Embryonic facial prominence (tissue), 1 donor: ENCODE results near the gene SLC22A12.

Experiments
- DNase-seq: peaks from one replicate; pipeline ENCODE4 v3.0.0-alpha.2; 2016; ENCODE audit errors: extremely low spot score

SLC22A12 gene

DNA sequence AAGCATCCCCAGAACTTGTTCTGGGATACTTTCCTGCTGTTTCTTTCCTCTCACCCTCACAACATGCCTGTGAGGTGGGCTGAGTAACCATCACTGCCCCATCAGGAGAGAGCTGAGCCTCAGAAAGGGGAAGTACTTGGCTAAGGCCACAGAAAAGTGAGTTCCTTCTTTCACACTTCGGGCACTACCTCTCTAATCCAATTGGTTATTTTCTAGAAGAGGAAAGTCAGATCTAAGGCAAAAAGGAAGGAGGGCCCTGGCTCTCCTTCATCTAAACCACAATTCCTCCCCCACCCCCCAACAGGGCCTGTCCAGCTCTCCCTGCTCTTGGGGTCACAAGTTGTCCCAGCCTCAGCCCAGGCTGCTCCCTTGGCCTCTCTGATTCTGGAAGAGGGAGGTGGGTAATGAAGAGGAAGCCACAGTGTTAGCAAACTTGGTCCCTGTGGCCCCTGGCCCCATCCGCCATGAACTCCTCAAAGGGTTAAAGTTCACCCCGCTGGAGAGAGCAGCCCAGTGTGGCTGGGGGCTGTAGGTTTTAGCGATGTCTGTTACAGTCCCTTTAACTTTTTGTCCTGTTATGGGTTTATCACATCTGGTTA, 34.0 kb downstream of the SLC22A12 start:
- DNase-seq, result no peak

GRCh38 chr11:64626637-64627036, 35.6 kb downstream of the SLC22A12 start:
- no peak for DNase-seq

DNA sequence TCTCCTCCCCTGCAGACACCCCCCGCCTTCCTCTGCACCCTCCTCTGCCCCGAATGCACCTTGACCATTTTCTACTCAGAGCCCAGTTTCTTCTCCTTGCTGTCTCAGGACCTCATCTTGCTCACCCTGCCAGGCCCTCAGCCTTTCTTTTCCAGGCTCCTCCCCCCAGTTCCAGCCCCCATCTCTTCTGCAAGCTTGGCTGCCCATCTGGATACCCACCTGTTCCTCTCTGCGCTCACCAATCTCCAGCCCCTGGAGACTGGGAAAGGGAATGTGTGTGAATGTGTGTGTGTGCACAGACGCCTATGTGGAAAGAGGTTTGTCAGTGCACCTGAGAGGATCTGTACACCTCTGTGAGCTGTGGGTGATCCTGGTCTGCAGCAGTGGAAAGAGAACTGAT, 36.4 kb downstream of the SLC22A12 start:
- DNase-seq, result no peak

DNA sequence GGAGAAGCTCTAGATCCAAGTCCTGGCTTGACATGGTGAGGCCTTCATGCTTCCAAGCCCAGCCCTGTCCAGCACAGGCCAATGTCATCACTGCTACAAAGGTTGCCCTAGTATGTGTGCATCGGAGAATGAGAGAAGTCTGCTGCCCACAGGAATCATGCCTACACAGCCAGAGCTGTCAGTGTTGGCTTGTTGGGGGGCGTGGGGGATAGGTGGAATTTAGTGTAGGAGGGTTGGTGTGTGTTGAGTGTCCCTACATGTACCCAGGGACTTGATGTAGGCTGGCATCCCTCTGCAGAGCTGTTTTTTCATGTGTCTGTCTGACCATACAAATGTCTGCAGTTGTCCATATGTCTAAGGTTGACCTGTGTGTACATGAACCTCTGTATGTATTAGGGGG, 37.6 kb downstream of the SLC22A12 start:
- no peak for DNase-seq

DNA sequence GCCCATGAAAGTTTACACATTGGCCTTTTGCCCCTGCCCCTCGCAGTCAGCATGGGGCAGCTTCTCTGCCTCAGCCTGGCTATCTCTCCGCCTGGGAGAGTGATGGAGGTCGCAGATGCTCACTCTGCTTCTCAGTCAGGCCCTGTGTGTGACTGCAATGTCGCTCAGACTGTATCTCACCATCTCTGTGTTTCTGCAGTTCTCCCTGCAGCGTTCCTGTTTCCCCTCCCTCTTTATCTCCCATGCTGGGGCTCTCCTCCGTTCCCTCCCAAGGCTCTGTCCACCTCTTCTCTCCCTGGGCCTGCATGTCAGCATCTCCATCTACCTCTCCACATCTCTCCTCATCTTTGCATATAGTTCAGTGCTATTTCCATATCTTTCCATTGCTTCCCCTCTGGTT, 38.1 kb downstream of the SLC22A12 start:
- no peak for DNase-seq

GRCh38 chr11:64629796-64630562, 39.0 kb downstream of the SLC22A12 start:
- DNase-seq, result no peak

- no peak for DNase-seq
Measured at GRCh38 chr11:64631675-64632074, 40.7 kb downstream of the SLC22A12 start.

GRCh38 chr11:64632237-64632636, 41.2 kb downstream of the SLC22A12 start:
- no peak for DNase-seq

DNA sequence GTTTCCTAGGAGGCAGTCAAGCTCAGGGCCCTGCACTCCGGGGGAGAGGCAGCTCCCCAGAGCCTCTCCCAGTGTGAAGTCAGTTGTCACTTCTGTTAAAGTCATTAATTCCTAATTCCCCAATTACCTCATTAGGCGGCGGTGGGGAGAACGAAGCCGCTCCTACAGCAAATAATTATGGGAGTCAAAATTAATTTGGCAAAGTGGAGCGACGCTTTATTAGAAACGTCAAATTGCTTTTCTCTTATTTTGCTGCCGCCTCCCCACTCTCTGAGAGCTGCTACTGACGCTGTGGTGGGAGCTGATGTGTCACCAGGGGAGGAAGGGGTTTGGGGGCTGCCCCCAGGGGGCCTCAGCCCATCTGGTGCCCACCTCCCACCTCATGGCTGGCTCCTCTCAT, 41.6 kb downstream of the SLC22A12 start:
- DNase-seq, result no peak

DNA sequence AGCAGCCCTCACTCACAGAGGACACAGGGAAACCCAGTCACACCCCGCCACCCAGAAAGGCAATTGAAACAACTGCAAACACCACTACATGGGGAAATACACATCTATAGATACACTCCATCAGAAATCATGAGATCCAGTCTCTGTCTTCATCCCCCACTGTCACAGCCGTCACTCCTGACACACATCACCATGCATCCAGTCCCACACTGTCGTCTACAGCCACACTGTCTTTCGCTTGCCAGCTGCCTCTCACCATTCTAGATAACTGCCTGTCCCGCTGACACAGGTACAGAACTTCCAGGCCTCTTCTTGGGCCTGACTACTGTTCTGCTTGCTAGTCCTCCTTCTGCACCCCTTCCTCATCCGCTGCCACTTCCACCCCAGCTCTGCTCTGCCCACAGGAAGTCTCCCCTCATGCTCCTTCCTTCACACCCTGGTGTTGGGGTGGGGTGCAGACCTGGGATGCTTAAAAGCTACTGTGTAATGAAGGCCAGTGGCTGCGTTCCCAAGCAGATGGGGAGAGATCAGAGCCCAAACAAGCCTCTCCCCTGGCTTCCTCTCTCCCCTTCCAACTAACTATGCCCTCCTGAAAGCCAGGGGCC, 42.6 kb downstream of the SLC22A12 start:
- DNase-seq, result no peak

GRCh38 chr11:64637334-64638017, 46.5 kb downstream of the SLC22A12 start:
- no peak for DNase-seq

DNA sequence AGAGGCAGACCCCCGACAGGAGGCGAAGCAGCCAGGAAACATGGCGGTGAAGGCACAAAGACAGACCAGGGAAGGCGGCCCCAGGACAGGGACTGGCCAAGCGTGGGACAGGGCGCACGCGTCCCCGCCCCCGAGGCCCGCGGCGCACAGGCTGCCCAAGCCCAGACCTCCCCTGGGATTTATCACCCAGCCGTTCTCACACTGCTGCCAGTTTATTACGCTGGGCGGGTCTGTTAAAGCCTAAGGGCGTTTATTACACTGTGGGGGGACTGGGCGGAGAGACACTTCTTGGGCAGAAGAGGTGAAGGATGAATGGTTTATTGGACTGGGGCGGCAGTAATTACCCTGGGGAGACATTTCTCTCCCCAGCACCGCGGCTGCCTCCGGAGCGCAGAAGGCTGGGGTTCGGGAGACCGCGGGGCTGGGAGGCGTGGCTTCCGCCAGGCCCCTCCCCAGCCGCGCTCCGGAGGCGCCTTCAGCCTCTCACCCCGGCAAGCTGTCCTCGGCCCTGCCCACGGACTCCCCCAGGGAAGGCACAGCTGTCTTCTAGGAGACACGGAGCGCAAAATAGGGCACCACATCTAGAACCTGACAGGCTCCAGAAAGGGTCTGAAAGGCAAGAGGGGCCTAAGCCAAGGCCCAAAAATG, 47.1 kb downstream of the SLC22A12 start:
- DNase-seq, result no peak

GRCh38 chr11:64638829-64639228, 47.8 kb downstream of the SLC22A12 start:
- DNase-seq, result no peak

DNA sequence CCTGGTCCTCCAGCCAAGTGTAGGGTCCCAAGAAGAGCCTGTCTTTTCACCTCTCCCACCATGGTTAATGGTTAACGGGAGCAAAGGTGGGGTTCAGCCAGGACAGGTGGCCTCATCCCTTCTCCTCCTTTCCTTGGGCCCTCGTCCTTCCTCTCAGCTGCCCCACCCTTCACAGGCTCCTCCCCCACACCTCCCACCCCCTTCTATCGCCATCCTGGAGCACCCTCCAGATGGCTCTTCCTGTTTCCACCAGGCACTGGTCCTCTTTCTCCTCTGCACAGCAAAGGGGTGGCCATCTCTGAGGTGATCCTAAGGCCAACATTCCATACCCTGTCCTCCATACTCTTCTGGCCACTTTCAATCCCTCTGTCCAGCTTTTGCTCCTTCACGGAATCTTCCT, 48.9 kb downstream of the SLC22A12 start:
- no peak for DNase-seq

- DNase-seq, result no peak
Measured at GRCh38 chr11:64641596-64642417, 50.8 kb downstream of the SLC22A12 start.

DNA sequence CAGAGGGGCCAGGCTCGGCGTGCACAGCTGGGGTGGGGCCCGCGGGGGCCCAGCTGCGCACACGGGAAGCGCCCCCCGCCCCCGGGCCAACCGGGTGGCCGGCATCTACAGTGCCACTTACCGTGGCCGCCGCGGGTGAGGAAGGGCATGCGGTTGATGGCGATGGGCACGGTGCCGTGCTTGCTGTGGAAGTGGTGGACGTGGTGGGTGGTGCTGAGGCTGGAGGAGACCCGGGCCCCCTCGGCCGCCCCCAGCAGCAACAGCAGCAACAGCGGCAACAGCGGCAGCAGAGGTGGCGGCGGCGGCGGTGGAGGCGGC, 51.4 kb downstream of the SLC22A12 start:
- DNase-seq, result no peak

DNA sequence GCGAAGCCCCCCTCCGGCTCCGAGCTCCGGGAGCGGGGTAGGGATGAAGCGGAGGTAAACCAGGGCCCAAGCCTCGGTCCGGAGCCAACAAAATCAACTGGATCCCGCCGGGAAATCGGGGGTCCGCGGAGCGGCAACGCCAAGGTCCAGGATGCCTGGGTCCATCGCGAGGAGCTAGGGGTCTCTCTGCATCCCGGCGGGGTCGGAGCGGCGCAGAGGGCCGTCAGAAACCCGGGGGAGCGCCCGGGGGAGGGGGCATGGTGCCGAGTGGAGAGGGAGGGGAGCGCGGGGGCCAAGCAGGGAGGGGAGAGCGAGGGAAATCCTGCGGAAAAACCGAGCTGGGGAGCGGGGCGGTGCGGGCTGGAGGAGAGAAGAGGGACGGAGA, 51.8 kb downstream of the SLC22A12 start:
- DNase-seq, result no peak

DNA sequence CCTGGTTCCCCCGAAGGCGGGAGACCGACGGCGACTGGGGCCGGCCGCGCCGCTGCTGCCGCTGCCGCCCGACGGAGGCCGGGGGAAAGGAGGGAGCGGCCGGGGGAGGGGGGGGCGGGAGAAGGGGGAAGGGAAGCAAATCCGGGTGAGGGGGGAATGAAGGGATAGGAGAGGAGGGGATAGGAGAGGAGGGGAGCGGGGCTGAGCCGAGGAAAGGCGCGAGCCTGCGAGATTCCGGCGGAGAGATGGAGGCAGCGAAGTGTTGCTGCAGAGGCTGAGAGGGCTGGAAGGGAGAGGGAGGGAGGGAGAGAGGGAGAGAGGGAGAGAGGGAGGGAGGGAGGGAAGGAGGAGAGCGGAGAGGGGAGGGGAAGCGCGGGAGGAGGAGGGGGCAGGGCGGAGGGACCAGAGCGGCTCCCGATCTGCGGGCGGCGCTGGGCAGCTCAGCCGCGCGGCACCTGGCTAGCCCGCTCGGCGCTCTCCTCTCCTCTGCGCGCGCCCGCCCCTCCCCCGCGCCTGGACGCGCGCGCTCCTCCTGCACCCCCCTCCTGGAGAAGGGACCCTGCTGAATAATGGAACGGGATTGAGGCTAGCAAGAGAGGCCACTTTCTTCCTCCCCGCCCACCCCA, 52.3 kb downstream of the SLC22A12 start:
- peak; percentile 70 for DNase-seq

GRCh38 chr11:64643920-64644646, 53.1 kb downstream of the SLC22A12 start:
- no peak for DNase-seq

DNA sequence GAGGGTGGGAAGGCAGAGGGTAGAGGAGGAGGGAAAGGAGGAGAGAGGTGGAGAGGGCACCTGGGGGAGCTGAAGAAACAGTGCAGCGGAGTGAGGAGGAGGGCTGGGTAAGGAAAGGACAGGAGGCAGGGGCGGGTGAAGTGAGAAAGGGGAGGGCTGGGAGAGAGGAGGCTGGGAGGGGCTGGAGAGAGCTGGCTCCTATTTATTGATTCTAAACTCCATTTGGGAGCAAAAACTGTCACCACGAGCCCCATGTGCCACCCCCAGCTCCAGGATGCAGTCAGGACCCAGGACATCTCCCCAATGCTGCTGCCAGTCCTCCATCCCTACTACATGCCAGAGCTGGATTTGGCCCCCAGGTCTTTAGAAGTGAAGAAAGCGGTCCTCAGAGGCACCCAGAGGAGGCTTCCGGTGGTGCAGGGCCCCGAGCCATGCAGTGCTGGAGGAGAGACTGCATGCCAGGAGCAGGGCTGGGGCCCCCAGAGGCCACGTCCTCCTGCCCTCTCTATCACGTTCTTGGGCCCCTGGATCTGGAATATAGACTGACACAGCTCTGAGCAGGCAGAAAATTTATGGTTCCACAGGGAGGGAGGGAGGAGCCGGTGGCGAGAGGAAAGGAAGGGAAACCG, 53.7 kb downstream of the SLC22A12 start:
- DNase-seq, result no peak
